Measurements from ENCODE around the gene MAPRE3. TPM values are rescaled to one million over a fixed set of nuclear protein-coding genes. Genes with fewer than 3 reads are reported as not detected.

MAPRE3 gene
- total and polyA plus RNA-seq, 7 donors = 22.1 to 149 (median 116) TPM

GRCh38 chr2:26951236-26951635, 19.2 kb upstream of the MAPRE3 start:
- DNase-seq = no peak

DNA sequence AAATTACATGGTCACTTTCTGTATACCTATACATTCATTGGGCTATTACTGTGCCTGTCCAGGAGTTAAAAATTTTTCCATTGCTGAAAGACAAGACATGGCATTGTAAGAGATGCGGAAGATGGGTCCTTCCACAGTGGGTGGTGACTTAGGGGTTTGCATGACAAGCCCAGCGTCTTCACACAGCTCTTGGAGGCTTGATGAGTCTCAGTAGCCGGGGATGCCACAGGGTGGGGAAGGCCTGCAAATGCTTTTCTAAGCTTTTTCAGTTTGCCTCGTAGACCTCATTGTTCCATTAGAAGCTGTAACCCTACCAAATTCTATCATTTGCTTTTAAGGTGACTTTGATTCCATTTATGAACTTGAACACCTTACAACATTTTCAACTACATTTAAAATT, 18.1 kb upstream of the MAPRE3 start:
- peaks cover 0 to 2% (median 0%) of the 10 kb centered on the region in 3 donors for H3K27me3 ChIP-seq (ENCODE audit: insufficient read depth in 3 of 3, low read length in 2 of 3)
- WGBS, 3 donors = 71 to 81% (median 75%) methylated on average over 4 of the region's 4 CpGs
- intact Hi-C loops (cut with DNase I) = no loop called here
- ATAC-seq (no peak), DNase-seq (no peak)
- TF ChIP-seq CTCF (IDR thresholded peaks at IDR 0.05) = no peak
- H3K36me3 ChIP-seq (ENCODE audit: insufficient read depth in 1 of 2, low read depth in 1 of 2) = no peaks in the 10 kb centered on the region
- no peak overlapping the region for H3K4me3 ChIP-seq
- H3K27ac ChIP-seq = no peak overlapping the region
- no peaks in the 10 kb centered on the region for H3K4me1 ChIP-seq
- H3K9me3 ChIP-seq = no peaks in the 10 kb centered on the region

More at GRCh38 chr2:26951236-26951635, 19.2 kb upstream of the MAPRE3 start:
- Histone ChIP-seq H3K36me3 (ENCODE audit: insufficient read depth in 1 of 2, low read depth in 1 of 2) (no peaks in the 10 kb centered on the region), H3K9me3 (no peaks in the 10 kb centered on the region), H3K4me1 (no peaks in the 10 kb centered on the region), H3K27ac (no peak overlapping the region), H3K27me3 (ENCODE audit: insufficient read depth in 3 of 3, low read length in 2 of 3) (peaks cover 0 to 2% (median 0%) of the 10 kb centered on the region in 3 donors), H3K4me3 (no peak overlapping the region)
- TF ChIP-seq CTCF (IDR thresholded peaks at IDR 0.05) = no peak
- 46 to 65% (median 55%) methylated on average over 3 of the region's 3 CpGs for WGBS, 3 donors
- ATAC-seq = no peak
- intact Hi-C loops (cut with DNase I) = no loop called here

DNA sequence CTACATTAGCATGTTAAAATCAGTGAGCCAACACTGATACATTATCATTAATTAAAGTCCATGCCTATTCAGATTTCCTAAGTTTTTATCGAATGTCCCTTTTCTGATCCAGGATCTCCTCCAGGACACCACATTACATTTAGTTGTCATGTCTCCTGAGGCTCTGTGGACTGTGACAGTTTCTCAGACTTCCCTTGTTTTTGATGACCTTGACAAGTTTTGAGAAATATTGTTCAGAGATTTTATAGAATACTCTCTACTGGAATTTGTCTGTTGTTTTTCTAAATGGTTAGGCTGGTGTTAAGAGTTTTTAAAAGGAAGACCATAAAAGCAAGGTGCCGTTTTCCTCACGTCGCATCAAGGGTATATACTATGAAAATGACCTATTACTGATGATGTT, 16.3 kb upstream of the MAPRE3 start:
- 90 to 95% (median 94%) methylated on average over 4 of the region's 4 CpGs for WGBS, 3 donors
- no peak for TF ChIP-seq CTCF (IDR thresholded peaks at IDR 0.05)
- Histone ChIP-seq H3K4me1 (no peaks in the 10 kb centered on the region), H3K36me3 (ENCODE audit: insufficient read depth in 1 of 2, low read depth in 1 of 2) (no peaks in the 10 kb centered on the region), H3K9me3 (no peaks in the 10 kb centered on the region), H3K27ac (no peak overlapping the region), H3K4me3 (no peak overlapping the region), H3K27me3 (ENCODE audit: insufficient read depth in 3 of 3, low read length in 2 of 3) (peaks cover 0 to 2% (median 0%) of the 10 kb centered on the region in 3 donors)
- intact Hi-C loops (cut with DNase I) = no loop called here
- no peak for ATAC-seq
- no peak for DNase-seq

GRCh38 chr2:26957041-26957440, 13.4 kb upstream of the MAPRE3 start:
- no peaks in the 10 kb centered on the region for H3K36me3 ChIP-seq (ENCODE audit: insufficient read depth in 1 of 2, low read depth in 1 of 2)
- no peak overlapping the region for H3K27ac ChIP-seq
- H3K4me3 ChIP-seq = no peak overlapping the region
- 66 to 75% (median 68%) methylated on average over 3 of the region's 3 CpGs for WGBS, 3 donors
- ATAC-seq (no peak), DNase-seq (no peak)
- H3K9me3 ChIP-seq = no peaks in the 10 kb centered on the region
- peaks cover 4% of the 10 kb centered on the region for H3K4me1 ChIP-seq
- H3K27me3 ChIP-seq (ENCODE audit: insufficient read depth in 3 of 3, low read length in 2 of 3) = peaks cover 0 to 2% (median 0%) of the 10 kb centered on the region in 3 donors
- intact Hi-C loops (cut with DNase I) = no loop called here
- TF ChIP-seq CTCF (IDR thresholded peaks at IDR 0.05) = no peak

DNA sequence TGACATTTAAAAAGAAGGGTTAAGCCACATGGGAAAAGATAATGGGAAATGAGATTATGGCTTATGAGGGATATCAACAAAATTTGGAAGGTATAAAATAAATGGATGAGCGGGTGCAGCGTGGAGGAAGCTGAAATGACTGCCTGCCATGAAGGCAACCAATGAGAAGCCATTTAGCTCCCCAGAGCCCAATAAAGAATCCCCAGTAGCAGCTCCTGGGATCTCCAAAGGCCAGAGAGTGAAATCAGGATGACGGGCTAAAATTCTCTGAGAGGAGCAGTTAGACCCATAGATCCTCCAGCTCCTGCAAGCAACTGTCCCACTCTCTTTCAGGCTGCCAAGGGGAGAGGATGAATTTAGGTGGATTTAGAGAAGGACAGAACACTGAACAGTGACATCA, 12.9 kb upstream of the MAPRE3 start:
- H3K36me3 ChIP-seq (ENCODE audit: insufficient read depth in 1 of 2, low read depth in 1 of 2) = no peaks in the 10 kb centered on the region
- intact Hi-C loops (cut with DNase I) = no loop called here
- ATAC-seq (no peak), DNase-seq (no peak)
- no peak overlapping the region for H3K27ac ChIP-seq
- H3K4me1 ChIP-seq = peaks cover 4% of the 10 kb centered on the region
- H3K27me3 ChIP-seq (ENCODE audit: insufficient read depth in 3 of 3, low read length in 2 of 3) = peaks cover 0 to 2% (median 0%) of the 10 kb centered on the region in 3 donors
- 58 to 74% (median 73%) methylated on average over 3 of the region's 3 CpGs for WGBS, 3 donors
- no peak overlapping the region for H3K4me3 ChIP-seq
- no peak for TF ChIP-seq CTCF (IDR thresholded peaks at IDR 0.05)
- no peaks in the 10 kb centered on the region for H3K9me3 ChIP-seq
